IPS-20b (cell line): ENCODE results near the gene CDH4.

Source experiments
- H3K27ac ChIP-seq: one replicate; pipeline ENCODE4 v1.5.1; 2013; ENCODE audit warnings: low read length
- H3K27me3 ChIP-seq: 2 replicates; pipeline ENCODE4 v1.6.1; 2013; ENCODE audit warnings: mild to moderate bottlenecking, low read length, inconsistent platforms; ENCODE audit not compliant: insufficient read depth
- H3K36me3 ChIP-seq: 2 replicates; pipeline ENCODE4 v1.6.1; 2013; ENCODE audit warnings: low read depth, mild to moderate bottlenecking, inconsistent platforms, low read length, moderate library complexity; ENCODE audit not compliant: insufficient read depth
- H3K4me1 ChIP-seq: 2 replicates; pipeline ENCODE4 v1.6.1; 2013; ENCODE audit warnings: mild to moderate bottlenecking, control low read depth, inconsistent platforms, low read length, moderate library complexity; ENCODE audit not compliant: insufficient read depth
- H3K4me3 ChIP-seq: 2 replicates; pipeline ENCODE4 v1.5.1; 2013; ENCODE audit warnings: mild to moderate bottlenecking, low read length, inconsistent platforms
- H3K9ac ChIP-seq: 2 replicates; pipeline ENCODE4 v1.6.1; 2013; ENCODE audit warnings: low read depth, mild to moderate bottlenecking, inconsistent platforms, low read length, moderate library complexity
- H3K9me3 ChIP-seq: 2 replicates; pipeline ENCODE4 v1.6.1; 2013; ENCODE audit warnings: mild to moderate bottlenecking, low read depth, low read length, inconsistent platforms; ENCODE audit not compliant: insufficient read depth

CDH4 gene

GRCh38 chr20:61523145-61523544 lies 271.1 kb downstream of the CDH4 start:
- Histone ChIP-seq H3K9ac (no peak overlapping the region), H3K27me3 (peaks cover 28% of the 10 kb centered on the region; the same call in 1 of the 2 replicates), H3K9me3 (no peaks in the 10 kb centered on the region), H3K4me1 (no peaks in the 10 kb centered on the region; the same call in 1 of the 2 replicates), H3K27ac (no peak overlapping the region), H3K36me3 (no peaks in the 10 kb centered on the region), H3K4me3 (no peak overlapping the region)

DNA sequence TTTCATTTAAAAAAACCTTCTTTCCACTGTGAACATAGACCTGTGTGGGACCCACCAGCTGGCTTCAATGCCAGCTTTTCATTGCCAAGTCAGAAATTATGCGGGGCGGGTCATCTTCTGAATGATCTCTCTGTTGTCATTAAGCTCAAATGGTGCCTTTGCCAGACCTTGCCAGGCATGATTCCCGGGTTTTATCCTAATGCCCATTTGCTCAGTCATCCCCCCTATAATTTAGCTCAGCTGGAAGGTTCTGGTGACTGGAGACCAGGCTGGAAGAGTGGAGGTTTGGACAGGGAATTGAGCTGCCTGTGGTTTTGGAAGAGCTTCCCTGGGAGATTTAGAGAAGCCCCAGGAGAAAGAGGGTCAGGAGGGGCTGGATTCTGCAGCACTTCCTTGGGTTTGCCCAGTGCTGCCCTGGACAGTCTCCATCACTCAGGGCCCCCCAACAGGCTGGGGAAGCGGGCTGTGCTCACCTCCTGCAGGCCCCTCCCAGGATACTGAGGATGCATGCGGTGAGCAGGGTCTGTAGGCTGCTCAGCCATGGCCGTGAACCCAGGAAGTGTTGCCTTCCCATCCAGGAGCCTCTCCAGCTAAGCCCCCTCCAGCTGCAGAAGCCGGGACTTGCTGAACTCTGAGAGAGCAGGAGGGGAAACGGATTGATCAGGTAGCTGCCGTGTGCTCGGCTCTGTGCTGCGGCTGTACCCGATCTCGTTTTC lies 273.0 kb downstream of the CDH4 start:
- Histone ChIP-seq H3K9me3 (no peaks in the 10 kb centered on the region), H3K4me1 (no peaks in the 10 kb centered on the region; the same call in 1 of the 2 replicates), H3K4me3 (no peak overlapping the region), H3K27ac (no peak overlapping the region), H3K27me3 (peaks cover 13% of the 10 kb centered on the region; the same call in 1 of the 2 replicates), H3K9ac (no peak overlapping the region), H3K36me3 (no peaks in the 10 kb centered on the region)

- H3K9me3 ChIP-seq, result no peaks in the 10 kb centered on the region
- H3K4me3 ChIP-seq, result no peak overlapping the region
- no peak overlapping the region for H3K9ac ChIP-seq
- H3K36me3 ChIP-seq, result no peaks in the 10 kb centered on the region
- H3K27me3 ChIP-seq, result peaks cover 8% of the 10 kb centered on the region; the same call in 1 of the 2 replicates
- no peaks in the 10 kb centered on the region; the same call in 1 of the 2 replicates for H3K4me1 ChIP-seq
- no peak overlapping the region for H3K27ac ChIP-seq
Measured at GRCh38 chr20:61525781-61526431, 273.8 kb downstream of the CDH4 start.

GRCh38 chr20:61526907-61527306 lies 274.8 kb downstream of the CDH4 start:
- no peaks in the 10 kb centered on the region for H3K36me3 ChIP-seq
- no peak overlapping the region for H3K9ac ChIP-seq
- no peak overlapping the region for H3K4me3 ChIP-seq
- H3K27me3 ChIP-seq, result peaks cover 8% of the 10 kb centered on the region; the same call in 1 of the 2 replicates
- no peaks in the 10 kb centered on the region for H3K9me3 ChIP-seq
- no peak overlapping the region for H3K27ac ChIP-seq
- no peaks in the 10 kb centered on the region for H3K4me1 ChIP-seq

GRCh38 chr20:61527626-61528025 lies 275.6 kb downstream of the CDH4 start:
- no peaks in the 10 kb centered on the region for H3K36me3 ChIP-seq
- no peaks in the 10 kb centered on the region for H3K4me1 ChIP-seq
- no peak overlapping the region for H3K9ac ChIP-seq
- no peak overlapping the region for H3K4me3 ChIP-seq
- no peaks in the 10 kb centered on the region for H3K9me3 ChIP-seq
- no peak overlapping the region for H3K27ac ChIP-seq
- peaks cover 8% of the 10 kb centered on the region; the same call in 1 of the 2 replicates for H3K27me3 ChIP-seq

DNA sequence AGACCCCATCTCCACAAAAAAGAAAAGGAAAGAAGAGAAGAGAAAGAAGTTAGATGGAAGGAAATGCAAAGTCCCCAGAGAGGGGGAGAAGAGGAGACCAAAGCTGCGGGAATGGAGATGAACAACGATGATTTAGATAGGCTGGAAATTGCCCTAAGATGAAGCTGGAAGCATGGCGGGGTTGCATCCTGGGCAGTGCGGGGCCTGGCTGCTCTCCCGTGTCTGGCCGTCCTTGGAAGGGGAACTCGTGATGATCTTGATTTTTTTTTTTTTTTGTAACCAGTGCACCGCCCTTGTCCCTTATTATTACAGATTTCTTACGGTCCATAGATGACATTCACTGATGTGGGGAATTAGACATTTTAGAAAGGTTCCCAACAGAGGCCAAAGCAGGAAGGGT lies 276.5 kb downstream of the CDH4 start:
- Histone ChIP-seq H3K4me1 (no peaks in the 10 kb centered on the region), H3K27ac (no peak overlapping the region), H3K9me3 (no peaks in the 10 kb centered on the region), H3K4me3 (no peak overlapping the region), H3K27me3 (peaks cover 4% of the 10 kb centered on the region; the same call in 1 of the 2 replicates), H3K9ac (no peak overlapping the region), H3K36me3 (no peaks in the 10 kb centered on the region)

- no peaks in the 10 kb centered on the region for H3K4me1 ChIP-seq
- H3K27ac ChIP-seq, result no peak overlapping the region
- no peak overlapping the region for H3K4me3 ChIP-seq
- no peaks in the 10 kb centered on the region for H3K36me3 ChIP-seq
- no peak overlapping the region for H3K9ac ChIP-seq
- H3K27me3 ChIP-seq, result 0 out of 2 replicates have a peak, but pooled peaks cover 7% of the 10 kb centered on the region
- no peaks in the 10 kb centered on the region for H3K9me3 ChIP-seq
Measured at GRCh38 chr20:61529354-61529753, 277.3 kb downstream of the CDH4 start.

DNA sequence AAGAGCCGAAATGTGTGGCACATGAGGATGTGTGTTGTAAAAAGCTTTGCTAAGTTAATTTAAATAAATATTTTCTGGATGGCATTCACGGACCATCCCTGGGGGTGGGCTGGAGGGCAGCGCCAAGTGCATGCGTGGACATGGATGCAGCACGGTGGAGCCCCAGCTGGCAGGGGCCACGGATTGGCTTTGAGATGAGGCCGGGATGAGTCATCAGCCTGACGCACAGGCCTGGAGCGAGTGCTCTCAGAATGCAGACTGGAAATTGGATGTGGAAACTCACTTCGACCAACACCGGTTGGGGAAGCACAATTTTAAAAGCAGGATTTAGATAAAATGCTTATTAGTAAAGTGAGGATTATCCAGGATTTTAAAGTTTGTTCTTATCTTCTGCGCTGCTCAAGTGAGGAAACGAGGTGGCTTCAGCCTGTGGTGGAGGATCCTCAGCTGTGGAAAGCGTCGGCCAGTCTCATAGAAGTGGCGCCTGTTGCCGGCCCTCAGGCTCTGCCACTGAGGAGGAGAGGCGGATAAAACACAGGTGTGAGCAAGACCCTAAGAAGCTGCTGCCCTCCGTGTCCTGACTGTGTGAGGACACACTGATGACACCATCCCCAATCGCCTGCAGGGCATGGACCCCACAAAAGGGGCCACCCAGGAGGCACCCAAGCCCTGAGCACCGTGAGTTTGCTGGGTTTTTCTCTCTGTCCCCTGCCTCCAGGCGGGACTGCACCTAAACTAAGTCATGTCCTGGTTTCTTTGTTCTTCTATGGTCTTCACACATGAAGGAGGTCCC lies 279.7 kb downstream of the CDH4 start:
- no peaks in the 10 kb centered on the region for H3K9me3 ChIP-seq
- no peak overlapping the region for H3K27ac ChIP-seq
- no peak overlapping the region for H3K4me3 ChIP-seq
- 0 out of 2 replicates have a peak, but pooled peaks cover 4% of the 10 kb centered on the region for H3K27me3 ChIP-seq
- no peak overlapping the region for H3K9ac ChIP-seq
- H3K36me3 ChIP-seq, result no peaks in the 10 kb centered on the region
- no peaks in the 10 kb centered on the region for H3K4me1 ChIP-seq

DNA sequence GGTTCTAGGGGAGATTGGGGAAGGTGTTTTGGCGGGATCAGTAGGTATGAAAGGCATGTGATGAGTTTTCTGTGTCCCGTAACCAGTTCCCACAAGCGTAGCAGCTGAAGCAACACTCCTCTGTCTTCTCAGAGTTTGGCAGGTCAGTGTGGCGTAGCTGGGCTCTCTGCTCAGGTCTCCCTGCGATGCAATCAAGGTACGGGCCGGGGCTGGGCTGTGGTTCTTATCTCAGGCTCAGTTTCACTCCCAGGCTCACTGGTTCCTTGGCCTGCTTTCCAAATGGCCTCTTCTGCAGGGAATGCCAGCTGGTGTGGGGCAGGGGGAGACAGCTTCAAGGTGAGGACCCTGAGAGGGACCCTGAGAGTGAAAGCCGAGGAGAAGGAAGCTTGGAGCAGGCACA lies 280.7 kb downstream of the CDH4 start:
- no peaks in the 10 kb centered on the region for H3K4me1 ChIP-seq
- no peak overlapping the region for H3K4me3 ChIP-seq
- no peak overlapping the region for H3K9ac ChIP-seq
- no peaks in the 10 kb centered on the region for H3K36me3 ChIP-seq
- 0 out of 2 replicates have a peak, but pooled peaks cover 4% of the 10 kb centered on the region for H3K27me3 ChIP-seq
- H3K9me3 ChIP-seq, result no peaks in the 10 kb centered on the region
- H3K27ac ChIP-seq, result no peak overlapping the region

DNA sequence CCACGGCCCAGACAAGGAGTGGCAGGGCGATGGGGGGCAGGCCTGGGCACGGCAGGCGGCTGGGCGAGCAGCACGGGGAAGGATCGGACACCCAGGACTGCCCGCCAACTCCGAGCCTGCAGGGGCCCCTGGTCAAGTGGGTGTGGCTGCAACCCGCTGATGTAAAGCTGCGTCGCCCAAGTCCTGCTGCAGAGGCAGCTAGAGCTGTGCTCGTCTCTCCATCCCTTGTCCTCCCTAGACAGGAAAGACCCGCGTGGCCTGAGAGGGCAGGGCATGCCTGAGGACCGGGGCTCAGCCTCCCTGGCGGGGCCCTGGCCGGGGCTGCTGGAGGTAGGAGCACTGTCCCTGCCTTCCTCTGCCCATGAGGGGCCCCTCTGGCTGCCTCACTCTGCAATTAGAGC lies 281.2 kb downstream of the CDH4 start:
- H3K27me3 ChIP-seq, result 0 out of 2 replicates have a peak, but pooled peaks cover 4% of the 10 kb centered on the region

GRCh38 chr20:61534346-61534745 lies 282.3 kb downstream of the CDH4 start:
- Histone ChIP-seq H3K4me3 (no peak overlapping the region), H3K27ac (no peak overlapping the region), H3K4me1 (no peaks in the 10 kb centered on the region), H3K9me3 (no peaks in the 10 kb centered on the region), H3K36me3 (no peaks in the 10 kb centered on the region), H3K27me3 (0 out of 2 replicates have a peak, but pooled peaks cover 4% of the 10 kb centered on the region), H3K9ac (no peak overlapping the region)

More for the DNA sequence above, 281.2 kb downstream of the CDH4 start:
- H3K36me3 ChIP-seq, result no peaks in the 10 kb centered on the region
- H3K9ac ChIP-seq, result no peak overlapping the region
- no peak overlapping the region for H3K27ac ChIP-seq
- H3K9me3 ChIP-seq, result no peaks in the 10 kb centered on the region
- H3K4me3 ChIP-seq, result no peak overlapping the region
- H3K4me1 ChIP-seq, result no peaks in the 10 kb centered on the region
